PC-9 (cell line): Measurements from ENCODE around the gene ABI3BP.

ENCODE experiments used
- CTCF ChIP-seq: fragments of 200-600 bp; sonication (generic); conservative IDR thresholded peaks from 2 replicates; pipeline ENCODE4 v1.6.1; 2017; ENCODE audit warnings: mixed run types, antibody characterized with exemption, mild to moderate bottlenecking, moderate library complexity
- EZH2 ChIP-seq: fragments of 200-600 bp; sonication (generic); IDR thresholded peaks from 2 replicates; pipeline ENCODE4 v1.8.0; 2017; ENCODE audit warnings: antibody characterized with exemption, low read depth

GRCh38 chr3:100830931-100831330 is 162.3 kb downstream of the ABI3BP start:
- TF ChIP-seq CTCF = no peak
- no peak for TF ChIP-seq EZH2
